Measurements from ENCODE around the gene ERCC2. TPM values are rescaled to one million over a fixed set of nuclear protein-coding genes. Genes with fewer than 3 reads are reported as not detected.

The ERCC2 gene
- total and polyA plus RNA-seq, 2 of the 8 experiments (the other 6 are each of a cell fraction or from before 2014, with no cell fraction given) = 107 to 117 TPM

- DNase-seq (ENCODE audit: low read depth in 1 of 2, low spot score in 2 of 2) = no peak
- no peak overlapping the region for H3K4me3 ChIP-seq (ENCODE audit: extremely low read depth in 1 of 4, insufficient read depth in 2 of 4, low read depth in 3 of 4, low read length in 4 of 4)
- no peaks in the 10 kb centered on the region for H3K79me1 ChIP-seq (ENCODE audit: low read depth, low read length)
- ChIA-PET POLR2A (ENCODE audit: partially characterized antibody) (interaction anchor here (1.4 to 4.9 kb wide), 2 partner anchors 11 to 17 kb away, joined by 5 to 25 read pairs; no protein-coding TSS in a partner anchor), CTCF (ENCODE audit: partially characterized antibody) (interaction anchor here (1.0 to 2.5 kb wide), 3 partner anchors 9 to 57 kb away, joined by 3 to 7 read pairs (median 5); no protein-coding TSS in a partner anchor)
- 79% methylated on average over 26 of the region's 27 CpGs; no CpG with 5 or more reads in 1 of the 2 experiments for WGBS, 2 experiments (ENCODE audit: extremely low coverage in 1 of 2, insufficient coverage in 1 of 2, insufficient read length in 1 of 2, insufficient replicate concordance in 2 of 2, low coverage in 1 of 2, low lambda C conversion rate in 2 of 2, missing lambda C conversion rate in 1 of 2)
- FAIRE-seq = no peak
- peaks cover 2 to 15% (median 9%) of the 10 kb centered on the region in 4 experiments; a peak in 5 of 8 replicates for H3K36me3 ChIP-seq (ENCODE audit: control insufficient read depth in 2 of 4, insufficient read depth in 4 of 4, low read length in 3 of 4)
- peaks cover 1 to 9% (median 6%) of the 10 kb centered on the region in 4 experiments; a peak in 6 of 7 replicates for H3K27me3 ChIP-seq (replicated peaks in 1 of 4; ENCODE audit: control insufficient read depth in 3 of 4, extremely low read depth in 1 of 4, insufficient read depth in 3 of 4, low read length in 3 of 4)
- H3K9me3 ChIP-seq (ENCODE audit: insufficient read depth in 2 of 2, low read depth in 1 of 2, low read length in 1 of 2) = no peaks in the 10 kb centered on the region
- no peak overlapping the region for H2BK5ac ChIP-seq (ENCODE audit: low read depth, low read length)
- no peak overlapping the region for H4K5ac ChIP-seq (ENCODE audit: insufficient read length, low read depth, low read length)
- no peak overlapping the region for H2AK5ac ChIP-seq (ENCODE audit: low read depth, low read length)
- no peak overlapping the region for H2BK120ac ChIP-seq (replicated peaks; ENCODE audit: low read depth, low read length)
- no peak overlapping the region for H2BK15ac ChIP-seq (ENCODE audit: low read length)
- H2BK12ac ChIP-seq (ENCODE audit: low read depth, low read length) = no peak overlapping the region
- H4K91ac ChIP-seq (replicated peaks; ENCODE audit: insufficient read length, low read length) = no peak overlapping the region
- no peaks in the 10 kb centered on the region for H3K79me2 ChIP-seq (ENCODE audit: control insufficient read depth in 1 of 2, insufficient read depth in 2 of 2, low read length in 2 of 2)
- H3K9ac ChIP-seq (replicated peaks in 1 of 4; ENCODE audit: extremely low read depth in 1 of 4, low read depth in 3 of 4, low read length in 3 of 4) = no peak overlapping the region
- no peaks in the 10 kb centered on the region; the same call in 1 of the 2 replicates for H3K23me2 ChIP-seq (ENCODE audit: low read depth, low read length)
- H3K27ac ChIP-seq (ENCODE audit: low read depth, low read length) = no peak overlapping the region
- no peak overlapping the region for H3K4me2 ChIP-seq (ENCODE audit: insufficient read depth in 1 of 2, low read depth in 2 of 2, low read length in 2 of 2)
- H3K23ac ChIP-seq (ENCODE audit: insufficient read length) = no peak overlapping the region
- H3K14ac ChIP-seq (ENCODE audit: insufficient read length) = no peak overlapping the region
- H4K8ac ChIP-seq (ENCODE audit: extremely low read depth, insufficient read depth, low read length) = peak overlapping the region; percentile 68; the same call in 1 of the 2 replicates
- H2BK20ac ChIP-seq (ENCODE audit: low read length) = no peak overlapping the region
- H3K4me1 ChIP-seq (replicated peaks in 1 of 4; ENCODE audit: control insufficient read depth in 3 of 4, insufficient read depth in 4 of 4, low read length in 3 of 4) = peaks cover 0 to 9% (median 5%) of the 10 kb centered on the region in 4 experiments; a peak in 2 of 7 replicates
- no peak overlapping the region for H2AFZ ChIP-seq (ENCODE audit: low read length)
- H4K20me1 ChIP-seq (replicated peaks in 1 of 2; ENCODE audit: control insufficient read depth in 1 of 2, insufficient read depth in 2 of 2, low read length in 2 of 2) = peaks cover 1 to 20% of the 10 kb centered on the region in 2 experiments
- H3K56ac ChIP-seq (replicated peaks; ENCODE audit: insufficient read length, low read depth, low read length) = no peak overlapping the region
- no peak overlapping the region for H3K4ac ChIP-seq (replicated peaks; ENCODE audit: insufficient read length, low read depth, low read length)
- H3K18ac ChIP-seq (ENCODE audit: extremely low read depth, low read length) = no peak overlapping the region
- no peak for TF ChIP-seq SIRT6 (IDR thresholded peaks at IDR 0.05; ENCODE audit: low read length)
- peak in 2 of 3 experiments; percentile 24 to 36; a peak in 2 of 4 replicates for TF ChIP-seq CTCF (IDR thresholded peaks at IDR 0.05; ENCODE audit: control extremely low read depth in 1 of 3, insufficient read depth in 1 of 3, low read depth in 1 of 3, low read length in 3 of 3)
- TF ChIP-seq BCL11A (IDR thresholded peaks at IDR 0.05; ENCODE audit: low read depth in 2 of 2, low read length in 2 of 2) = no peak
- no peak for TF ChIP-seq ATF2 (IDR thresholded peaks at IDR 0.05; ENCODE audit: low read length)
- no peak for TF ChIP-seq HDAC2 (IDR thresholded peaks at IDR 0.05; ENCODE audit: borderline replicate concordance in 1 of 2, low read depth in 2 of 2, low read length in 2 of 2)
- TF ChIP-seq NANOG (IDR thresholded peaks at IDR 0.05; ENCODE audit: insufficient read depth, low read depth, low read length, poor library complexity, severe bottlenecking) = no peak
- TF ChIP-seq SRF (IDR thresholded peaks at IDR 0.05; ENCODE audit: low read depth, low read length) = no peak
- TF ChIP-seq SUZ12 (IDR thresholded peaks at IDR 0.05; ENCODE audit: low read length) = no peak
- no peak for TF ChIP-seq SP1 (IDR thresholded peaks at IDR 0.05; ENCODE audit: low read depth, low read length)
Observed at GRCh38 chr19:45346449-45346848, 23.9 kb downstream of the ERCC2 start.
